GM12878 (cell line): ENCODE data around the gene LCORL.

ENCODE experiments used
- CHD1 ChIP-seq: IDR thresholded peaks from 2 replicates; pipeline ENCODE4 v1.6.1; 2012; ENCODE audit warnings: low read depth, low read length, improper control_type of control experiment
- EZH2 ChIP-seq: IDR thresholded peaks from 2 replicates; pipeline ENCODE4 v1.6.1; 2012; ENCODE audit warnings: low read depth, mild to moderate bottlenecking, control low read depth, inconsistent platforms, low read length, borderline replicate concordance; ENCODE audit not compliant: control insufficient read depth
- IRF5 ChIP-seq: fragments of 450-650 bp; IDR thresholded peaks from 2 replicates; pipeline ENCODE4 v1.6.1; 2017; ENCODE audit warnings: borderline replicate concordance
- MAX ChIP-seq: IDR thresholded peaks from 2 replicates; pipeline ENCODE4 v1.6.1; 2012; ENCODE audit warnings: low read depth, low read length, improper control_type of control experiment
- PRDM15 ChIP-seq: fragments of 450-650 bp; formaldehyde crosslinking; IDR thresholded peaks from 2 replicates; pipeline ENCODE4 v1.4.0; 2020; ENCODE audit warnings: mild to moderate bottlenecking, moderate library complexity
- YY1 ChIP-seq: IDR thresholded peaks from 2 replicates; pipeline ENCODE4 v1.6.1; 2011; ENCODE audit warnings: low read depth, mild to moderate bottlenecking, low read length
- ZNF274 ChIP-seq: IDR thresholded peaks from one replicate; pipeline ENCODE4 v1.8.0; 2011; ENCODE audit not compliant: insufficient read length, insufficient read depth
- TF ChIP-seq, protein P1 (sequence below), 3 experiments: IDR thresholded peaks in 2 of 3; conservative IDR thresholded peaks in 1 of 3; 2 replicates each; pipeline ENCODE4 v1.5.1; 2011; ENCODE audit warnings: low read depth in 3 of 3, low read length in 3 of 3, mild to moderate bottlenecking in 3 of 3, control low read depth in 2 of 3, moderate library complexity in 2 of 3, inconsistent platforms in 1 of 3, mixed read lengths in 1 of 3; ENCODE audit not compliant: control insufficient read depth in 2 of 3, insufficient read depth in 1 of 3; ENCODE audit errors: extremely low read depth in 1 of 3
- TF ChIP-seq, protein P2 (sequence below): IDR thresholded peaks from 2 replicates; pipeline ENCODE4 v1.6.1; 2011; ENCODE audit warnings: low read depth, mild to moderate bottlenecking, low read length, moderate library complexity, borderline replicate concordance; ENCODE audit errors: extremely low read depth

GRCh38 chr4:17985832-17986231, 35.7 kb downstream of the LCORL start:
- TF ChIP-seq CHD1 (no peak), EZH2 (no peak), ZNF274 (no peak), IRF5 (no peak), MAX (no peak), PRDM15 (CRISPR knock-in tag) (no peak), YY1 (no peak)
- TF ChIP-seq, protein P1, sequence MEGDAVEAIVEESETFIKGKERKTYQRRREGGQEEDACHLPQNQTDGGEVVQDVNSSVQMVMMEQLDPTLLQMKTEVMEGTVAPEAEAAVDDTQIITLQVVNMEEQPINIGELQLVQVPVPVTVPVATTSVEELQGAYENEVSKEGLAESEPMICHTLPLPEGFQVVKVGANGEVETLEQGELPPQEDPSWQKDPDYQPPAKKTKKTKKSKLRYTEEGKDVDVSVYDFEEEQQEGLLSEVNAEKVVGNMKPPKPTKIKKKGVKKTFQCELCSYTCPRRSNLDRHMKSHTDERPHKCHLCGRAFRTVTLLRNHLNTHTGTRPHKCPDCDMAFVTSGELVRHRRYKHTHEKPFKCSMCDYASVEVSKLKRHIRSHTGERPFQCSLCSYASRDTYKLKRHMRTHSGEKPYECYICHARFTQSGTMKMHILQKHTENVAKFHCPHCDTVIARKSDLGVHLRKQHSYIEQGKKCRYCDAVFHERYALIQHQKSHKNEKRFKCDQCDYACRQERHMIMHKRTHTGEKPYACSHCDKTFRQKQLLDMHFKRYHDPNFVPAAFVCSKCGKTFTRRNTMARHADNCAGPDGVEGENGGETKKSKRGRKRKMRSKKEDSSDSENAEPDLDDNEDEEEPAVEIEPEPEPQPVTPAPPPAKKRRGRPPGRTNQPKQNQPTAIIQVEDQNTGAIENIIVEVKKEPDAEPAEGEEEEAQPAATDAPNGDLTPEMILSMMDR (IDR thresholded peaks at IDR 0.05 in 2 of 3, conservative IDR thresholded peaks at IDR 0.05 in 1 of 3; ENCODE audit: control insufficient read depth in 2 of 3, extremely low read depth in 1 of 3, insufficient read depth in 1 of 3, low read depth in 3 of 3, low read length in 3 of 3) = no peak
- TF ChIP-seq, protein P2, sequence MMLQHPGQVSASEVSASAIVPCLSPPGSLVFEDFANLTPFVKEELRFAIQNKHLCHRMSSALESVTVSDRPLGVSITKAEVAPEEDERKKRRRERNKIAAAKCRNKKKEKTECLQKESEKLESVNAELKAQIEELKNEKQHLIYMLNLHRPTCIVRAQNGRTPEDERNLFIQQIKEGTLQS = no peak
